HG03095 (cell line): Measurements from ENCODE around the gene TMBIM6.
A peak's percentile ranks its signal among the peaks of the same experiment; 100 is the strongest.
"Not testable (repeated sequence)": the region's sequence is repeated elsewhere in the genome, so short reads cannot be mapped to it uniquely, and the experiment has no call there.

Experiments used
- ATAC-seq: cut with Tn5 transposase; IDR thresholded peaks from one replicate; pipeline ENCODE4 v1.9.1; 2021; ENCODE audit warnings: moderate library complexity; ENCODE audit not compliant: unreplicated experiment

Gene TMBIM6

GRCh38 chr12:49740930-49741881, at the start of gene TMBIM6:
Gene TMBIM6 (plus strand): TSS chr12:49741557. CDS start chr12:49752494, 10,937 bp downstream.
- peak; percentile 97 for ATAC-seq

GRCh38 chr12:49692851-49693250, 48.5 kb upstream of the TMBIM6 start:
- ATAC-seq: no peak

- ATAC-seq: no peak
Observed at GRCh38 chr12:49693931-49694444, 47.4 kb upstream of the TMBIM6 start.

GRCh38 chr12:49696723-49697122, 44.6 kb upstream of the TMBIM6 start:
- ATAC-seq: no peak

- ATAC-seq: no peak
Observed at GRCh38 chr12:49697808-49698207, 43.5 kb upstream of the TMBIM6 start.

- peak; percentile 56 for ATAC-seq
Observed at GRCh38 chr12:49698619-49699545, 42.5 kb upstream of the TMBIM6 start.

- no peak for ATAC-seq
Observed at GRCh38 chr12:49702009-49702408, 39.3 kb upstream of the TMBIM6 start.

- no peak for ATAC-seq
Observed at GRCh38 chr12:49702676-49703215, 38.6 kb upstream of the TMBIM6 start.

- no peak for ATAC-seq
Observed at GRCh38 chr12:49703647-49704137, 37.7 kb upstream of the TMBIM6 start.

- no peak for ATAC-seq
Observed at GRCh38 chr12:49705479-49706134, 35.8 kb upstream of the TMBIM6 start.

- ATAC-seq: peak; percentile 8
Observed at GRCh38 chr12:49706351-49707127, 34.8 kb upstream of the TMBIM6 start.

- ATAC-seq: peak; percentile 77
Observed at GRCh38 chr12:49707128-49707811, 34.1 kb upstream of the TMBIM6 start, which contains the start of gene FMNL3. Gene FMNL3 (minus strand): TSS chr12:49707405. CDS start chr12:49707180, 225 bp downstream.

GRCh38 chr12:49707812-49708147, 33.6 kb upstream of the TMBIM6 start:
- no peak for ATAC-seq

GRCh38 chr12:49708851-49709250, 32.5 kb upstream of the TMBIM6 start:
- no peak for ATAC-seq

- ATAC-seq: not testable (repeated sequence)
Observed at GRCh38 chr12:49713952-49714351, 27.4 kb upstream of the TMBIM6 start.

- peak; percentile 77 for ATAC-seq
Observed at GRCh38 chr12:49716553-49716952, 24.8 kb upstream of the TMBIM6 start.

GRCh38 chr12:49717800-49718199, 23.6 kb upstream of the TMBIM6 start:
- not testable (repeated sequence) for ATAC-seq

- ATAC-seq: no peak
Observed at GRCh38 chr12:49720214-49720613, 21.1 kb upstream of the TMBIM6 start.

- not testable (repeated sequence) for ATAC-seq
Observed at GRCh38 chr12:49721355-49721754, 20.0 kb upstream of the TMBIM6 start.
